Stimulated activated CD4-positive, alpha-beta T cell treated with anti-CD3 and anti-CD28 coated beads, Interleukin-1b, Interleukin-23, amount 100 ng/mL, for 48 hours (primary cell): Measurements from ENCODE around the gene TMEM214.

Experiments used
- DNase-seq: peaks from one replicate; pipeline ENCODE4 v3.0.0-alpha.2; 2020

The TMEM214 gene, protein sequence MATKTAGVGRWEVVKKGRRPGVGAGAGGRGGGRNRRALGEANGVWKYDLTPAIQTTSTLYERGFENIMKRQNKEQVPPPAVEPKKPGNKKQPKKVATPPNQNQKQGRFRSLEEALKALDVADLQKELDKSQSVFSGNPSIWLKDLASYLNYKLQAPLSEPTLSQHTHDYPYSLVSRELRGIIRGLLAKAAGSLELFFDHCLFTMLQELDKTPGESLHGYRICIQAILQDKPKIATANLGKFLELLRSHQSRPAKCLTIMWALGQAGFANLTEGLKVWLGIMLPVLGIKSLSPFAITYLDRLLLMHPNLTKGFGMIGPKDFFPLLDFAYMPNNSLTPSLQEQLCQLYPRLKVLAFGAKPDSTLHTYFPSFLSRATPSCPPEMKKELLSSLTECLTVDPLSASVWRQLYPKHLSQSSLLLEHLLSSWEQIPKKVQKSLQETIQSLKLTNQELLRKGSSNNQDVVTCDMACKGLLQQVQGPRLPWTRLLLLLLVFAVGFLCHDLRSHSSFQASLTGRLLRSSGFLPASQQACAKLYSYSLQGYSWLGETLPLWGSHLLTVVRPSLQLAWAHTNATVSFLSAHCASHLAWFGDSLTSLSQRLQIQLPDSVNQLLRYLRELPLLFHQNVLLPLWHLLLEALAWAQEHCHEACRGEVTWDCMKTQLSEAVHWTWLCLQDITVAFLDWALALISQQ

GRCh38 chr2:27032495-27033252 is at the start of gene TMEM214:
Gene TMEM214, plus strand, starts transcription at chr2:27032965. Its CDS starts 51 bp downstream, at chr2:27033016.
- peak; percentile 83 for DNase-seq

DNA sequence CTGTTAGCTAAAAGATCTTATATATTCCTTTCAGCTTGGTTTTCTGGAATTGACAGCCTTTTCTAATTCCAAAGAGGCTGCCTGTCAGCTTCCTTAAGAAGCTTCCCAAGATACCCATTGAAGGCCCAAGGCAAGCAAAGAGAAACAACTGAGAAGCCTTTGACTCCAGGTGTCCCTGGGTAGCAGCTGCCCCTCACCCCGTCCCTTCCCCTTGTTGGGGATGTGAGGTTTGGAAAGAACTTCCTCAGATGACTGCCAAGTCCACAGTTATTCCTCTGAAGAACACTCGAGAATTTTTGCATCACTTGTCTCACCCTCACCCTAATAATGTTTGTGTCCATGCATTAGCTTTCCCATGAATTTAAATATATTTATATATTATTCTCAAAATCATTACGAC is 49.0 kb upstream of the TMEM214 start:
- DNase-seq: no peak

- no peak for DNase-seq
Observed at GRCh38 chr2:26985807-26986206, 47.0 kb upstream of the TMEM214 start.

GRCh38 chr2:26986576-26986975 is 46.2 kb upstream of the TMEM214 start:
- no peak for DNase-seq

- DNase-seq: no peak
Observed at GRCh38 chr2:26988058-26988860, 44.5 kb upstream of the TMEM214 start.

DNA sequence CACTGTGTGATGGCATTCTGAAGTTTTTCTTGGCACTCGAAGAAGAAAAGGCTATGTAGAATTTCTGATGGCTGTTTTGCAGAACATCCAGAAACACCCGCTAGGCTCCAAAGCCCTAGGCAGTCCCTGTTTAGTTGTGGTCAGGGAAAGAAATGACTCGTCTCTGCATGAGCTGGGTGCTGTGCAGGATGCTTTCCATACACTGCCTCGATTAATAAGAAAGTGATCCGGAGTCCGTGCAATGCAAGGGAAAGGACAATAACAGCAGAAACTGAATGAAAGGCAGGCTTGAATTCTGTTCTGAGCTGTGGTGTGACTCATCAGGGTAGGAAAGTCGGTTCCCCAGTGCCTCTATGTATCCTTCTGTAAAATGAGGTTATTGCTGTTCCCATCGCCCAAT is 43.6 kb upstream of the TMEM214 start:
- DNase-seq: no peak

DNA sequence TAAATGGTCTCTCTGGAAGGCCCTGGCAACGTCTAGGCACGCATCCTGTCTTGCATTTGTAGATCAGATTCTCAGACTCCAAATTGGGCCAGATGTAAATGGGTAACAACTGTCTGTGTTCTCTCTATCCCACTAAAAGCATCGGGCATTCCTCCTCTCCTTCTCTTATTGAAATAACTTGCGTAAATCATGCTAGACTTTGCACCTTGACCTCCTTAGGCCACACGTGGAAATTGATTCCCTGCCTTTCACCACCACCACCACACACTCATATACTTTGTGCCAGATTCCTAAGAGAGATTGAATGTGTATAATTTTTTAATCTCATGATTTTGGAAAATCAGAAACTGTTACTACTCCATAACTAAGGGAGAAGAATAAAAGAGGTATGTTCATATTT is 41.0 kb upstream of the TMEM214 start:
- no peak for DNase-seq

- no peak for DNase-seq
Observed at GRCh38 chr2:26993768-26994167, 39.0 kb upstream of the TMEM214 start.

GRCh38 chr2:26994983-26995382 is 37.8 kb upstream of the TMEM214 start:
- DNase-seq: no peak

DNA sequence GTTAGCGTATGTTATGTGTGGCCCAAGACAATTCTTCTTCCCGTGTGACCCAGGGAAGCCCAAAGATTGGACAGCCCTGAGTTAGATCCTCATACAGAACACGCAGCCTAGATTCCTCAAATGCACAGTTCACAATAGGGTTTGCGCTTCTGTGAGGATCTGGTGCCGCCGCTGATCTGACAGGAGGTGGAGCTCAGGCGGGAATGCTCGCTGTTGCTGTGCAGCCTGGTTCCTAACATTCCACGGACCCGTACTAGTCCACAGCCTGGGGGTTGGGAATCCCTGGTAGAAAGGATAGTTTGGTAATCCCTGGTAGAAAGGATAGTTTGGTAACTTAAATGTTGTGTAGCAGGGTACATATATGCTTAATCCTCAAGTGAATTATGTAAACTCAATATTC is 35.4 kb upstream of the TMEM214 start:
- DNase-seq: no peak

- no peak for DNase-seq
Observed at GRCh38 chr2:26998323-26998722, 34.4 kb upstream of the TMEM214 start.

- no peak for DNase-seq
Observed at GRCh38 chr2:27000228-27000627, 32.5 kb upstream of the TMEM214 start.

DNA sequence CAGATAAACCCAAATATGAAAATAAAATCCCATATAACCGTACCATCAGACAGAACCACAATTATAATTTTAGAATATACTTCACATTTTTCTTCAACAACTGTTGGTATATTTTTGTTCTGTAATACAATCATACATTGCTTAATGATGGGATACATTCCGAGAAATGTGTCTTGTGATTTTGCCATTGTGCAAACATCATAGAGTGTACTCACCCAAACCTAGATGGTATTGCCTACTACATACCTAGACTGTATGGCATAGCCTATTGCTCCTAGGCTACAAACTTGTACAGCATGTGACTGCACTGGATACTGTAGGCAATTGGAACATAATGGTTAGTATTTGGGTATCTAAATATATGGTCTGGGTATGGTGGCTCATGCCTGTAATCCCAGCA is 31.8 kb upstream of the TMEM214 start:
- DNase-seq: no peak

GRCh38 chr2:27001950-27002349 is 30.8 kb upstream of the TMEM214 start:
- no peak for DNase-seq

GRCh38 chr2:27003007-27003406 is 29.8 kb upstream of the TMEM214 start:
- no peak for DNase-seq

DNA sequence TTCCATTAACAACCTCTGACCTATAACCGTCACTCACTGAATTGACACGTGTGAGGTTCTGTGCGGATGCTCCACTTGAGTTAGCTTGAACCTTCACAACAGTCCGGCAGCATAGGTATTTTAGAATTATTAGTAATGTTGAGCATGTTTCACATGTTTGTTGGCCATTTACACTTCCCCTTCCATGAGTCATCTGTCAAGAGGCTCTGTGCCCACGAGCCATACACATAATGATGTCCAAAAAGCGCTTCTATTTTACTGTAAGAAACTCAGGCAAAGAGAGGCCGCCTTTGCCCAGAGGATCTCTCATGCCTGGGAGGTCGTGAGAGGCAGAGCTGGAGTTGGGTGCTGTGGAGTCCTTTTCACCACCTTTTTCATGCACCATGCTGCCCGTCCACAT is 28.9 kb upstream of the TMEM214 start:
- no peak for DNase-seq

DNA sequence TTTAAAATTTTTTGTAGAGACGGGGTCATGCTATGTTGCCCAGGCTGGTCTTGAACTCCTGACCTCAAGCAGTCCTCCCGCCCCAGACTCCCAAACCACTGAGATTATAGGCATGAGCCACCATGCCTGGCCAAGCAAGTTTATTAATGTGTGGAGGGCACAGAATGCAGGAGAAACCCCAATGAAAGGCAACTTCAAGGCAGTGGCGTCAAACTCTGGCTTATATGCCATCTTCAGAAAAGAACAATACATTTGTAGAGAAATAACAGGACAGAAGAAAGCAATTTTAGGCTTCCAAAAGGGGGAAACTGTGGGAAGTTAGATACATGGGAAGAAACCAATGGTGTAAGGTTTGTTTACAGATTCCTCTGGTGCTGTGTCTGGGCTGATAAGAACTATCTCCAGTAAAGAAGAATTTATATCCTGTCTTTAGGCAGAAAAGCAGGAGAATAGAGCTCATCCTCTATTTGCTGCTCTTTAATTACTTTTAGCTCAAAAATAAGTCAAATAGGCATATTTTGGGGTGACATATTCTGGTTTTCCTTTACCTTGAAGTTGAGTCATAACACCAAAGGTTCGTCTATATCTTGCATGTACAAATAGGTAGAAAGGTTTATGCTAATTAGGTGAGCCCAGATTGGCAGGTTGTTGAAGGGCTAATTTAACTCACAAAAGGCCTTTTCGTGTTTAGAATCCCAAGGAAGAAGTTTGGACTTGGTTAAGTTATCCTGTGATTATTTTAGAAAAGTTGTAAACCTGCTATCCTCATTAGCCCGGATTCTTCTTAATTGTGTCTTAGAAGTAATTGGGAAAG is 26.0 kb upstream of the TMEM214 start:
- DNase-seq: no peak

GRCh38 chr2:27007416-27008374 is 25.1 kb upstream of the TMEM214 start:
- DNase-seq: no peak

GRCh38 chr2:27008678-27009077 is 24.1 kb upstream of the TMEM214 start:
- DNase-seq: no peak

- DNase-seq: no peak
Observed at GRCh38 chr2:27009083-27009482, 23.7 kb upstream of the TMEM214 start.

DNA sequence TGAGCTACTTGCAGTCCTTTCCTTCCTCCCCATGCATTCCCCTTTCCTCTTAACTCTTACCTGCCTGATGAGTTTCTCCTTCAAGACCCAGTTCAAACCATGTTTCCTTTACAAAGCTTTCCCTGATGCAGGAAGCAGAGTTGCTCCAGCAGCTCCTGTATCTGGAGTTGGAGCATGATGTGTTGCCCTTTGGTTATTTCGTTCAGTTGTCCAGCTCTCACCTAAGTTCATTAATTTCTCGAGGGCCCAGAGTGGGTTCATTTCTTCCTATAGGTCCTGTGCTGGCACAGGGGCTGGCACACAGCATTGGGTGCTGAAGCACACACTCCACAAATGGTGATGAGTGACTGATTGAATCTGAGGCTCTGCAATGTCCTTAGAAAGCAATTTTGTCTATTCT is 23.0 kb upstream of the TMEM214 start:
- DNase-seq: no peak
